ENCODE measurements around the gene TPK1. TPM values are rescaled to one million over a fixed set of nuclear protein-coding genes. Genes with fewer than 3 reads are reported as not detected.
A peak's percentile ranks its signal among the peaks of the same experiment; 100 is the strongest.

The TPK1 gene
- total RNA-seq, 3 donors from 2014 or later: 11.4 to 14.2 (median 13.3) TPM

- H3K9me3 ChIP-seq: no peaks in the 10 kb centered on the region
- intact Hi-C loops (cut with DNase I, micrococcal nuclease): no loop called here
- H3K4me1 ChIP-seq (ENCODE audit: low read depth): no peaks in the 10 kb centered on the region
- ATAC-seq (no peak), DNase-seq (no peak)
- H3K4me3 ChIP-seq: no peak overlapping the region
- TF ChIP-seq CTCF (IDR thresholded peaks at IDR 0.05): no peak
- no peaks in the 10 kb centered on the region for H3K36me3 ChIP-seq (ENCODE audit: low read depth)
Measured at GRCh38 chr7:144769352-144769751, 66.5 kb downstream of the TPK1 start.

GRCh38 chr7:144768633-144769032 is 67.2 kb downstream of the TPK1 start:
- no peak for TF ChIP-seq CTCF (IDR thresholded peaks at IDR 0.05)
- DNase-seq (no peak), ATAC-seq (no peak)
- H3K9me3 ChIP-seq: no peaks in the 10 kb centered on the region
- no peaks in the 10 kb centered on the region for H3K36me3 ChIP-seq (ENCODE audit: low read depth)
- H3K4me1 ChIP-seq (ENCODE audit: low read depth): no peaks in the 10 kb centered on the region
- no peak overlapping the region for H3K4me3 ChIP-seq
- intact Hi-C loops (cut with DNase I, micrococcal nuclease): no loop called here

- Histone ChIP-seq H3K9me3 (no peaks in the 10 kb centered on the region), H3K4me3 (no peak overlapping the region), H3K4me1 (ENCODE audit: low read depth) (no peaks in the 10 kb centered on the region), H3K36me3 (ENCODE audit: low read depth) (no peaks in the 10 kb centered on the region)
- DNase-seq (peak in 2 of 3 donors; percentile 23 to 57), ATAC-seq (peak; percentile 19)
- intact Hi-C loops (cut with DNase I, micrococcal nuclease): no loop called here
- no peak for TF ChIP-seq CTCF (IDR thresholded peaks at IDR 0.05)
Measured at GRCh38 chr7:144763291-144763690, 72.6 kb downstream of the TPK1 start.

GRCh38 chr7:144762853-144763252 is 73.0 kb downstream of the TPK1 start:
- H3K4me3 ChIP-seq: no peak overlapping the region
- no peak for ATAC-seq
- intact Hi-C loops (cut with DNase I, micrococcal nuclease): no loop called here
- no peaks in the 10 kb centered on the region for H3K9me3 ChIP-seq
- TF ChIP-seq CTCF (IDR thresholded peaks at IDR 0.05): no peak
- no peaks in the 10 kb centered on the region for H3K36me3 ChIP-seq (ENCODE audit: low read depth)
- no peak for DNase-seq
- no peaks in the 10 kb centered on the region for H3K4me1 ChIP-seq (ENCODE audit: low read depth)

GRCh38 chr7:144761493-144761892 is 74.4 kb downstream of the TPK1 start:
- ATAC-seq (no peak), DNase-seq (no peak)
- intact Hi-C loops (cut with DNase I, micrococcal nuclease): no loop called here
- no peaks in the 10 kb centered on the region for H3K4me1 ChIP-seq (ENCODE audit: low read depth)
- no peak for TF ChIP-seq CTCF (IDR thresholded peaks at IDR 0.05)
- H3K9me3 ChIP-seq: no peaks in the 10 kb centered on the region
- no peaks in the 10 kb centered on the region for H3K36me3 ChIP-seq (ENCODE audit: low read depth)
- no peak overlapping the region for H3K4me3 ChIP-seq

- H3K4me1 ChIP-seq (ENCODE audit: low read depth): no peaks in the 10 kb centered on the region
- intact Hi-C loops (cut with DNase I, micrococcal nuclease): no loop called here
- DNase-seq (no peak), ATAC-seq (no peak)
- H3K4me3 ChIP-seq: no peak overlapping the region
- no peaks in the 10 kb centered on the region for H3K9me3 ChIP-seq
- no peaks in the 10 kb centered on the region for H3K36me3 ChIP-seq (ENCODE audit: low read depth)
- no peak for TF ChIP-seq CTCF (IDR thresholded peaks at IDR 0.05)
Measured at GRCh38 chr7:144759653-144760052, 76.2 kb downstream of the TPK1 start.
